Daoy (cell line): ENCODE results near the gene PLP1. TPM values are rescaled to one million over a fixed set of nuclear protein-coding genes. Genes with fewer than 3 reads are reported as not detected.

ENCODE experiments used
- DNase-seq: peaks from one replicate; pipeline ENCODE4 v3.0.0-alpha.2; 2015; ENCODE audit warnings: low read depth
- total RNA-seq: library from RNA; depleted of rRNA; stranded (reverse); fragments of >200 nt; shearing (Covaris generic); gene quantifications from 2 replicates; pipeline ENCODE4 v1.2.3, GENCODE V29; 2014; rRNA removed

The PLP1 gene
- total RNA-seq, 1 experiment from 2014 or later: 2.7 TPM

DNA sequence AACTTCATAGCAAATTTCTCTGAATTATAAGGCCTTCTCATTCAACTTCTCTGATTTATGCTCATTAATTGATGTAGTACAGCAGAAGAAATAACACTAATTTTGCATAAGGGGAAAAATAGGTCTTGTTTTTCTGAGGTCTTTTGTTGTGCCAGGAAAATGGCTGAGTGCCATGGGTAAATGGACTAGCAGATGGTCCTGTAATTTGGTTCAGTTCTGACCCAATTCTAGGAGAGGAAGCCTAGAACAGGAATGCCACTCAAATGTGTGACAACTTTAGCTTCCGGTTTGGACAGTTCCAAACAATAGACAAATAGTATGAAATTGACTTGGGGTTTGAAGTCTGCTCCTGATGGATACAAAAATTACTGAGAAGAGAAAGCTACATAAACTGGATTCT is 49.2 kb downstream of the PLP1 start:
- DNase-seq: no peak

- DNase-seq: no peak
Observed at GRCh38 chrX:103828529-103828928, 51.9 kb downstream of the PLP1 start.

DNA sequence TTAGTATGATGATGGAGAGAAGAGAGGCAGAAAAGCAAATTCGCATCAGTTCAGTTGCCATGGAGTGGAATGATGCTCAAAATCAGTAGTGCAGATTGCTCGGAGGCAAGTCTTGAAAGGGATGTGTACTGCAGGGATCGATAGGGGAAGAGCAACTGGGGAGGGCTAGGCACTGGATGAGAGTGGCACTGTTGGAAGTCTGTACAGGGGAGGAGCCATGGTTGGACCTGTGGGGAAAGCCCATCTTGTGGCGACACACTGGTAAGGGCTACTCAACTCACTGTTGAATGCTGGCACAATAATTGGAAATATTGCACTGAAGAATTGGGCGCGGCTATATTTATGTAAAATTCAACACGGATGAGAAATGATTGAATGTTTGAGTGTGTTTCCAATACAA is 54.2 kb downstream of the PLP1 start:
- no peak for DNase-seq

DNA sequence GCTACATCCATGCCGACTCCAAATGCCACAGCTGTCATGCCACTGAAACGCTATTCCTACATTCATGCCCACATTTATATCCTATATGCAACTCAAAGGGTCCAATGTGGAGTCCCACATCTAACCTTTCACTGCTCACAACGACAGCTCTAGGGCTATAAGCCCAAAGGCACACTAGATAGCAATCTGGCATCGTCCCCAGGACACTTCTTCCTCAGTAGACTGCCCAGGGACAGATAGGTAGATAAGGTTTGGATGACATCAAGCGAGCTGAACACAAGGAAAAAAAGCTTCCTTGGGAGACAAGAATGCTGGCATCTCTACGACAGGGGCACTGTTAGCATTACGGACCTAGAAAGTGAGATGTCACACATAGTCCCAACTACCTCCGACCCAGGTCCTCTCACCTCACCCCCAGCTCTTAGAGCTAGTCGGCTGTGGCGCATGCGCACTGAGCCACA is 54.7 kb downstream of the PLP1 start:
- no peak for DNase-seq

DNA sequence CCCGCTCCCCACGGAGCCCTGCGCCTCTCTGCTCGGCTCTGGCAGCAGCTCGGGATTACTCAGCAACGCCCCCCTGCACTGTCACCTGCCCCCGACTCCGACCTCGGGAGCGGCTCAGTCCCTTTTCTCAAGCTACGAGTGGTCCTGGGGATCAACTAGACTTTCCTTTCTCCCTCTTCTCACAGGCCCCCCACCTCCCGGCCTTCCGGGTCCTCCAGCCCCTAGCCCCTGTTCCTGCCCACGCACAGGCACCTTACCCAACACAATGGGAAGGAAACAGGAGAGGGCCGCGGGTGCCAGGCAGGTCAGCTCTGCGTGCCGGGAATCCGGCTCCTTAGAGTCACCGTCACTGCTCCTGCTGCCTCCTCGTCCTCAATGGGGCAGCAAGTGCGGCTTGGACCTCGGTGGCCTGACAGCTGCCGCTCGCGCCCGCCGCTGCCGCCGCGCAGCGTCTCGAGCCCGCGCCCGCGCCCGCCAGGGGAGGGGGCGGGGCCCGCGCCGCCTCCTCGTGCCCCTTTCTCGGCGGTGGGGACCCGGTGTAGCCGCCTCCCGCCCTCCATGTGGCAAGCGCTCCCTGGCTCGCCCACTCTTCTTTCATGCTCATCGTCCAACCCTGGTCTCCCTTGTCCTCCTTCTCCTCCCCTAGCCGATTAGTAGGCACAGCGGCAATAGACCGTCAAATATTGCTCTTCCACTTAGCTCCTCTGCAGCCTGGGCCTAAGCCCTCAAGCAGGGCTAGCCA is 55.3 kb downstream of the PLP1 start, which contains the start of gene RAB9B:
TSS of gene RAB9B (minus strand) at position 455 of the 742 bp plus-strand sequence. CDS start 6,473 bp downstream, outside the sequence.
- DNase-seq: peak; percentile 70

- DNase-seq: no peak
Observed at GRCh38 chrX:103839404-103839803, 62.8 kb downstream of the PLP1 start.

Other genes with a start within 250 kb of the PLP1 start
- gene TCEAL4, start 191.3 kb upstream of the PLP1 start, total RNA-seq: 33.3 and 35.2 TPM in 2 replicates
- gene TCEAL3, start 168.9 kb upstream of the PLP1 start, total RNA-seq: 4.7 and 16.4 TPM in 2 replicates
- 14.7 and 19.0 TPM in 2 replicates for gene TCEAL1, start 147.9 kb upstream of the PLP1 start, total RNA-seq
- 834 and 916 TPM in 2 replicates for gene MORF4L2, start 90.1 kb upstream of the PLP1 start, total RNA-seq
- gene TMEM31, start 65.9 kb upstream of the PLP1 start, total RNA-seq: not detected in 2 replicates
- 0.92 and 0.97 TPM in 2 replicates for gene RAB9B, start 55.4 kb downstream of the PLP1 start, total RNA-seq
- gene TMSB15B, start 185.8 kb downstream of the PLP1 start, total RNA-seq: 3.4 and 6.0 TPM in 2 replicates
- gene H2BW1, start 236.9 kb downstream of the PLP1 start, total RNA-seq: not detected in 2 replicates